GF-D8 (cell line): ENCODE measurements around the gene LRP11.
"Not testable (repeated sequence)": the region's sequence is repeated elsewhere in the genome, so short reads cannot be mapped to it uniquely, and the experiment has no call there.

Experiments
- DNase-seq: peaks from one replicate; lab custom pipeline; 2025; lab: John Stamatoyannopoulos, UW

The LRP11 gene

DNA sequence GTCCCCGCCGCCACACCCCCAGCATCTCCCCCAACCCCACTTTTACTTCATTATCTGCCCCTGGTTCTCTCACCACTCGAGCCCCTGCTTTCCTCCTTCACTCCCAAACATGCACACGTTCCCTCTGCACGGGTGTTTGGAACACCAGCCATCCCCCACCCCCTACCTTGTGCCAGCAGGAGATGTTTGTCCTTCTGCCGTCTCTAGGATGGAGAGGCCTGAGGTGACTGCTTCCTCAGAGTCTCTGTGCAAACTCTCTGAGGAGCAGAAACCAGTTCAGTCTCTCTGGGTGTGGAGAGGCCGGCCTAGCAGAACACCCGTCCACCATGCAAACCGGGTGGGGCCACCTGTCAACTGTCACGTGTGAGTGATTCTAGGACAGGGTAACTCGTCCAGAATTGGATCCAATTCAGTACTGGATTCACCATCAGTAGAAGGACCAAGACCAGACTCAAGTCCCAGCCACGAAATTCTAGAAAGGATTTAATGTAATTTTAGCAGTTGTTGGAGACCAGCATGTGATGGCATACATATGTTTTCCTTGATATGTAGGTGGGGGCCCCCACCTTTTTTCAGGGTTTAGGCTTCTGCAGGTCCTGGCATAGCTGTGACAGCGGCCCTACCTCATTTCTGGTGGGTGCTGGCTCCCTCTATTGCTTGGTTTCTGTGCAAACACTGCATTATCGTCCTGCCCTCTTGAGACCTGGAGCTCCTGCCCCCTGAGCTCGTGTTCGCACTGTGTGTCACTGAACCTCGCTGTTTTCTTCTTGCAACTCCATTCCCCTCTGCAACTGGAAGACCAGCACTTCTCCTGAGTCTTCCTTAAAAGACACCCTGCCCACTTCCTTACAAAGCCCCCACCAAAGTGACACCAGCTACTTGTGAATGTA is 33.9 kb upstream of the LRP11 start, which contains the start of gene RAET1E:
TSS of gene RAET1E (minus strand) at position 259 of the 890 bp plus-strand sequence. CDS start 7,212 bp downstream, outside the sequence.
- no peak for DNase-seq

DNA sequence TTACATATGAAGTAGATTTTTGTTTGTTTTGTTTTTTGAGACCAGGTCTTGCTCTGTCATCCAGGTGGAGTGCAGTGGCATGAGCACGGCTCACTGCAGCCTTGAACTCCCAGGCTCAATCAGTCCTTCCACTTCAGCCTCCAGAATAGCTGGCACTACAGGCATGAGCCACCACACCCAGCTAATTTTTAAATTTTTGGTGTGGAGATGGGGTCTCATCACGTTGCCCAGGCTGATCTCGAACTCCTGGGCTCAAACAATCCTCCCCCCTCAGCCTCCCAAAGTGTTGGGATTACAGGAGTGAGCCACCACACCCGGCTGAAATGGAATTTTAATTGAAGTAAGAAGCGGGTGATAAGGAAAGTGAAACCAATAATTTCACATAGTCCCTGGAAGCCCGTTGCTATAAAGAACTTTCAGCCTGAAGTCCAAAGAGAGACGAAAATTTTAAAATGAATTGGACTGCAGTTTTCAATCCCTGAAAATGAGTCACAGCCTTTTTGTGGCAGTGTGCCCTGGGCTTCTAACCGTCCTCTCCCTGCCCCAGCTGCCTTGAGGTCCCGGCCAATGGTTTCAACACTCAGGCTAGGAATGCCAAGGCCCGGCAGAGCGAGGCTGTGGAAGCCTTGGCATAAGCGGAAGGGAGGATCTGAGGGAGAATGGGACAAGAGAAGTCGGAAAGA is 33.0 kb upstream of the LRP11 start:
- DNase-seq: no peak

DNA sequence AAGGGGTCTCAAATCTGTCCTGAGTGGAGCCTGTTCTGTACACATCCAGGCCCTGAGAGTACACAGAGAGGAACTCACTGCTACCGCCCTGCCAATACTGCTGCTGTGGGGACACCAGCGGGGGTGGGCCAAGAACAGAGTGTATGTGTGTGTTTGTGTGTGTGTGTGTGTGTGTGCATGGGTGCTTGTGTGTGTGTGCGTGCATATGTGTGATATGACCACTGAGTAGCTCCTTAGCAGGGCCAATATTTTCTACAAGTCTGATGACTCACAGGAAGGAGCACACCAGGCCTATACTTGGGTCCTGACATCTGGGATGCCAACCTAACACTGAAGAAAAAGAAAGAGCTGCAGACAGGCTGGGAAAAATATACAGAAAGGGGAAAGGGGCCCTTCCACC is 32.3 kb upstream of the LRP11 start:
- no peak for DNase-seq

DNA sequence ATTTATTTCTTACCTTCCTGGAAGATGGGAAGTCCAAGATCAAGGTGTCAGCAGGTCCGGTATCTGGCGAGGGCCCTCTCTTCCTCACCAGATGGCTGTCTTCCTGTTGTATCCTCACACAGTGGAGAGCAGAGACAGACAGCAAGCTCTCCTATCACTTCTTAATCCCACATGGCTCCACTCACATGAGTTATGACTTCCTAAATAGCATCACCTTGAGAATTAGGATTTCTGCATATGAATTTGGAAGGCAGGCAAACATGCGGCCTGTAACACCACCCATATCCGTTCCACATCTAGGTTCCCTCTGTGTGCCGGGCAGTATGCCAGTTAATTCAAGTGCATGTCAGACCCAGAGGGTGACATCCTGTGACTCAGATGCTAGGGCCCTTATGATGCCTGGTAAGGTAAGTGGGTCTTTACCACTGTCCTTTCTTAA is 31.7 kb upstream of the LRP11 start:
- DNase-seq: no peak

DNA sequence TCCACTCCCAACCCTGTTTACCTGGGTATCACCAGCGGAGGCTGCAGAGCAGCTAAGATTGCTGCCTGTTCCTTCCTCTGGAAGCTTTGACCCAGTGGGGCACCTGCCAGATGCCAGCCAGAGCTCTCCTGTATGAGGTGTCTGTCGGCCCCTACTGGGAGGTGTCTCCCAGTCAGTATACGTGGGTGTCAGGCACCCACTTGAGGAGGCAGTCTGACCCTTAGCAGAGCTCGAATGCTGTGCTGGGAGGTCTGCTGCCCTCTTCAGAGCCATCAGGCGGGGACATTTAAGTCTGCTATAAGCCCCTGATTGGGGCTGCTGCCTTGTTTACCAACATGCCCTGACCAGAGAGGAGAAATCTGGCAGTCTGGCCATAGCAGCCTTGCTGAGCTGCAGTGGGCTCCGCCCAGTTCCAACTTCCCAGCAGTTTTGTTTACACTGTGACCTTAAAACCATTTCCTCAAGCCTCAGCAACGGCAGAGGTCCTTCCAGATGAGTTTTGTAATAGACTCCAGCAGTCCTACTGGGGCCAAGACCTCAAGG is 31.0 kb upstream of the LRP11 start:
- no peak for DNase-seq

DNA sequence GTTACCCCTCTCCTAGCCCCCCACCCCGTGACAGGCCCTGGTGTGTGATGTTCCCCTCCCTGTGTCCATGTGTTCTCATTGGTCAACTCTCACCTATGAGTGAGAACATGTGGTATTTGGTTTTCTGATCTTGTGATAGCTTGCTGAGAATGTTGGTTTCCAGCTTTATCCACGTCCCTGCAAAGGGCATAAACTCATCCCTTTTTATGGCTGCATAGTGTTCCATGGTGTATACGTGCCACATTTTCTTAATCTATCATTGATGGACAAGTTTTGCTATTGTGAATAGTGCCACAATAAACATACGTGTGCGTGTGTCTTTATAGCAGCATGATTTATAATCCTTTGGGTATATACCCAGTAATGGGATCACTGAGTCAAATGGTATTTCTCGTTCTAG is 27.7 kb upstream of the LRP11 start:
- not testable (repeated sequence) for DNase-seq

DNA sequence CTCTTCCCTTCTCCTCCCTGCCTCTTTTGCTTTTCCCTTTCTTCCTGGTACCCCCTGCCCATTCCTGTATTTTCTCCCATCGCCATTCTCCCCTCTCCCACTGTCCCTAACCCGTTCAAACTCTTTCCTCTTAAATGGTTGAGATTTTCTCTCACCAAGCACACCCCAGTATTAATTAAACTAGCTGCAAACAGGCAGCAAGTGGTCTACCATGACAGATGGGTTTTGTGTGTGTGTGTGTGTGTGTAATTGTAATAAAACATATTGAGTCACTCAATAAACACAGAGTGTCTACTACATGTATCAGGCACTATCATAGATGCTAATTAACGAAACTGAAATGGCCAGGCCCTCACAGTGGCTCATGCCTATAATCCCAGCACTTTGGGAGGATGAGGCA is 27.1 kb upstream of the LRP11 start:
- DNase-seq: no peak

DNA sequence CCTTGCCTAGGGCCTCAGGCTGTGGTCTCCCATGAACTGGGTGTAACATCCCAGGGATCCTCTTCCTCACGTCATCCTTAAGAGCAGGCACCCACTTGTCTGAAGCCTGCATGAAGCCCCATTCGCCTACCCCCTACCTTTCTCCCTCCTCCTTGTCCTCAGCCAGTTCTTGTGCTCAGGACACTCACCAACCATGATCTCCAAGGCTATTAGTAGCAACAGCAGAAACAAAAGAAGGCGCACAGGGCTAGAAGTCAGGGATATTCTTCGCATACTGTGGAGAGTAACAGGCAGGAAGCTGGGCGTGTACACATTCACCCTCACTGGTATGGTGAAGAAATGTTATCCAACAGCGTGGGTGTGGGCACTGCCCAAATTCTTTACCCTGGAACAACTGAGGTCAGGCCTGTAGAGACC is 26.5 kb upstream of the LRP11 start:
- no peak for DNase-seq

DNA sequence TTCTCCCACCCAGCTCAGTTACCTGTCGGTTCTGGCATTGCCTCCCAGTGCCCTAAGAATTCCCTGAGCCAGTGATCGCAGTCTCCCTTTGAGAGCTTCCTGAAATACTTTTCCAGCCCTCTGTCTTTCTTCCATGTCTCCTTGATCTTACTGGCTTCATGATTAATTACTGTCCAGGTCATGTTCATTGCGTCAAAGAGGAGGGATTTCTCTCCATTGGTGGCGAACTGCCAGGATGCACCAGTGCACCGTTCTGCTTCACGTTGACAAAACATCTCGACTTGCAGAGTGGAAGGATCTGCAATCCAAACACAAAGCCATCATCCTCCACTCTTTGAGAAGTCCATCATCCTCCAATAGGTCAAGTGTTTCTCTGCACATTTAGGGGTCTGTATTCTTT is 25.2 kb upstream of the LRP11 start:
- no peak for DNase-seq

DNA sequence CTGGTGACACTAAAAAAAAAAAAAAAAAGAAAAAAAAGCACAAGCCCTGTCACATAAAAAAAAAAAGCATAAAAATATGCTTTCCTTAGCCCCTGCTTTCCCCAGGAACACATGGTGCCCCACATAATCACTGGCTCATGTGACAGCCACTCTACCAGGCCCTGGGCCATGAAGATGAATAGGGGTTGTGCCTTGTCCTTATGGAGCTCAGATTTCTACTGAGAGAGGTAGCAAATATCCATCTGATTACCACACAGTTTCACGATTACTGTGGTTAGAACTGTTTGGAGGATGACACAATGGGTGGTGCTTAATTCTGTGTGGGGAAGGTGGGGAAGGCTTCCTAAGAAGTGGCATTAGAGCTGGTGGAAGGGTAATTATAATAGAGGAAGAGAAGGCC is 24.5 kb upstream of the LRP11 start:
- no peak for DNase-seq

DNA sequence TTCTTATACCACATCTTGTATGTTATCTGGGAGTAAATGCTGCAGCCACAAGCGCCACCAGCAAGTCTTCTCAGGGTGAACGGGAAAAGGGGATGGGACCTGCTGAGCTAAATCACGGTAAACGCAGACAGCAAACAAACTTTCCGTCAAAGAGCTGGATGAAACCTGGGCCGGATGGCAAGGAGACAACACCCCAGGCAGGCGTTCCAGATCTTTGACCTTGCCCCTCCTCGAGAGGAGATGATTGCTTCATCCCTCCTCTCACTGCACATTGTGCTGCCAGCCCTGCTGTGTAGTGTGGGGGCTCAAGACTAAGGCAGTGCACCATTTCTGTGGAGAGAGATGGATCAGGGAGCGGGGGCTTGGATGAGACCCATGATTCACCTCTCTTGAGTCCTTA is 23.9 kb upstream of the LRP11 start:
- DNase-seq: no peak

DNA sequence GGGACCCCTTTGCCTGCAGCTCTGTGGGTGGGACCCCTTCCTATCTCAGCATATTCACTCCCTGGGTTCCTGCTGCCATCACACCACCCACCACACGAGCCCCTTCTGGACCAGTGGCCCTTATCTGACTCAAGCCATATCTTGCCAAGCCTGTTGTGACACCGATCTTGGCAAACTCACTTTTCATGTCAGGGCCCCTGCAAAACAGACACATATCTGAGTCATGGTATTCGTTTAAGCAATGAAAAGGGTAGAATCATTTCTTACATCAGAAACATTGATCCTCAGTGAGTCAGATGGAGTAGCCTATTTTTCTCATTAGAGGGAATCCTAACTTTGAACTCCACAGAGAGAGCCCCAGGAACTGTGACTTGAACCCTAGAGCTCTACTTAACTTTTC is 23.2 kb upstream of the LRP11 start:
- DNase-seq: no peak

DNA sequence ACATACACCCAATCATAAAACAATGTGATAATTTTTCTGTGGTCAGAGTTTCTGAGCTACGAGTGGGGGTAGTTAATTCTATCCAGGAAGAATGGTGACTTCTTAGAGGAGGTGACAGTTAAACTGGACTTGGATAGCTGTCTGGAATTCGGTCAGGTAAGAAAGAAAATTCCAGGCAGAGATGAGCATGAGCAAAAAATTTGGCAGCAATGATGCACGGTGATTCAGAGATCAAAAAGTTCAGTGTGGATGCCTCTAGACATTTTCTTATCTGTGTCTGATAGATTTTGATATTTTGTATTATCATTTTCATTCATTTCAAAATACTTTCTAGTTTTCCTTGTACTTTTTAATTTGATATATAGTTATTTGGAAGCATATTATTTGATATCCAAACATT is 21.7 kb upstream of the LRP11 start:
- no peak for DNase-seq

DNA sequence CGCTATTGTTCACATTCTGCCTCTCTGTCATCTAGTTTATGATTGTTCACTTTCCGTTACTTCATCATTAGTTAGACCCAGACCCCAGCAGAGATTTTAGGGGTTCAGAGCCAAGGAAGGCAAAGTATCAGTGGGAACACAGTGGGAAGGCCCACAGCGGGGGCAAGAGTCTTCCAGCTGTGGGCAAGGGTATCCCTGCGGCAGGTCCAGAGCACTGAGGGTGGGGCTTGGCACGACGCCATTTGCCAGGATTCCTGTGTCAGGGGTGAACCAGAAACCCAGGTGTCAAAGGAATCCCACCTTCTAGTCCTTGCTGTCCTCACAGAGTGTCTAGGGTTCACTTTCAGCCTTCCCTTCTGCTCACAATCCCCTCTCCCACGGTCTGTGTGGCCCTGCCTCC is 20.5 kb upstream of the LRP11 start:
- DNase-seq: no peak

DNA sequence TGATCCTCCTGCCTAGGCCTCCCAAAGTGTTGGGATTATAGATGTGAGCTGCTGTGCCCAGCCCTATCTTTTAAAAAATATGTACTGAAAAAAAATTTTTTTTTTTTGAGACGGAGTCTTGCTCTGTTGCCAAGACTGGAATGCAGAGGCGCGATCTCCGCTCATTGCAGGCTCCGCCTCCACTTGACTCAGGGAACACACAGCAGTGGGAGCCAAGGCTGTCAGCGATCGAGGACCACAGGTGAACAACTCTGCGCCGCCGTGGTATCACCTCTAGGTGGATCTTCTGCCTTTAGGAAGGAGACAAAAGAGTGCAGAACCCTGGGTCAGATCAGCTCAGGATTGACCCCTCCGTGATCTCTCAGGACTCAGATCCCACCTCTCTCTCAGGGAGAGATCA is 20.1 kb upstream of the LRP11 start:
- DNase-seq: no peak

DNA sequence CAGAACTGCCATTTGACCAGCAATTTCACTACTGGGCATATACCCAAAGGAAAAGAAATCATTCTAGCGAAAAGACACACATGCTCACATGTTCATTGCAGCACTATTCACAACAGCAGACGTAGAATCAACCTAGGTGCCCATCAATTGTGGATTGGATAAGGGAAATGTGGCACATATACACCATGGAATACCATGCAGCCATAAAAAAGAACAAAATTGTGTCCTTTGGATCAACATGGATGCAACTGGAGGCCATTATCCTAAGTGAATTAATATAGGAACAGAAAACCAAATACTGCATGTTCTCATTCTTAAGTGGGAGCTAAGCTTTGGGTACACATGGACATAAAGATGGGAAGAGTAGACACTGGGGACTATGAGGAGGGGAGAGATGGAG is 17.7 kb upstream of the LRP11 start:
- no peak for DNase-seq

DNA sequence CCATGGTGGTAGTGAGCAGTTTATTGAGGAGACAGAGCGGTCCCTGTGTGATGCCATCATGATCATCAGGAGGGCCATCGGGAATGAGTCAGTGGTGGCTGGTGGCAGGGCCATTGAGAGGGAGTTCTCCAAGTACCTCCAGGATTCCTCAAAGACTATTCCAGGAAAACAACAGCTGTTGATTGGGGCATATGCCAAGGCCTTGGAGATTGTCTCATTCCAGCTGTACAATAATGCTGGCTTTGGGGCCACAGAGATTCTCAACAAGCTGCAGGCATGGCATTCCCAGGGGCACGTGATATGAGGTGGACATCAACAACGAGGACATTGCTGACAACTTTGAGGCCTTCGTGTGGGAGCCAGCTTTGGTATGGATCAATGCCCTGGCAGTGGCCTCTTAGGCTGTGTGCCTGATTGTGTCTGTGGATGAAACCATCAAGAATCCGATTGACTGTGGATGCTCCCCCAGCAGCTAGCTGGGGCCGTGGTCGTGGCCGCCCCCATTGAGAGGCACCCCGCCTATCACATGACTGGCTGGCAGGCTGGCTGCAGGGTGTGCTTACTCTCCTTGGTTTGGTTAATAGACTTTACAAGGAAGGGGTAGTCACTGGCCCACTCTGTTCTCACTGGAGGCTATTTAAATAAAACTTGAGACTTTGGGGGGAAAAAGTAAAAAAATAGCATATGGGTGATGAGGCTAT is 17.1 kb upstream of the LRP11 start:
- no peak for DNase-seq

DNA sequence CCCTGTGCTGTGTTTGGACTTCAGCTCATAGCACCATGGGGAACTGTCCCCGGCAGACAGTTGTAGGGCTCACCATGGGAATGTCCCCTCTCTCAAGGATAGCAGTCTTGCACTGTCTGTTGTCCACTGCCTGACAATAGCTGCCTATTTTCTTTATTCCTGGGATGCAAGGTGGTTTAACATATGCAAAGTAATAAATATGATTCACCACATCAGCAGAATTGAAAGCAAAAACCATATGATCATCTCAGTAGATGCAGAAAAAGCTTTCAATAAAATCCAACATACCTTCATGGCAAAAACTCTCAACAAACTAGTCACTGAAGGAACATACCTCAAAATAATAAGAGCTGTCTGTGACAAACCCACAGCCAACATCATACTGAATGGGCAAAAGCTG is 13.5 kb upstream of the LRP11 start:
- no peak for DNase-seq

DNA sequence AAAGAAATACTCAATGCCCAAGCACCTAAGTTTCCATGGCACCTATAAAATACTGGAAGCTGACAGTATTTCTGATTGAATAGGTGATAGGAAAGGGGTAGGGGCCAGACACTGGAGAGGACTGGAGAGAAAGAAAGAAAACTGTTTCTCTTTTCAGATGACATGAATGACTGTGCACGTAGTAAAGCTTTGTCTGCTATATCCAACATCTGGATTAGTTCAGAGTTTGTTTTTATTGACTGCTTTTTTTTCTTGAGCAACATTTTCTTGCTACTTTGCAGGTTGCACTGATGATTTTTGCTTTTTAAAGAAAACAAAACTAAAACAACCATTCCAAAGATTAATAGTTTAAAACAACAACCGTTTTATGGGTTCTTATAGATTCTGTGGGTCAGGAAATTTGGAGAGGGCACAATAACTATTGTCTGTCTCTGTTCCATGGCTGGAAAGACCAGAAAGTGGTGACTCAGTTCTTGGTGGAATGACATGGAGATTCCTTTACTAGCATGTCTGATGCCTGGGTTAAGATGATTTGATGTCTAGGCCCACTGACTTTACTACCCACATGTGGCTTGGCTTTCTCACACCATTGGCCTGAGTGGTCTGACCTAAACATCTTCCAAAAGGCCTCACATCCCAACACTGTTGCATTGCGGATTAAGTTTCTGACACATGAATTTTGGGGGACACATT is 12.2 kb upstream of the LRP11 start:
- DNase-seq: no peak

DNA sequence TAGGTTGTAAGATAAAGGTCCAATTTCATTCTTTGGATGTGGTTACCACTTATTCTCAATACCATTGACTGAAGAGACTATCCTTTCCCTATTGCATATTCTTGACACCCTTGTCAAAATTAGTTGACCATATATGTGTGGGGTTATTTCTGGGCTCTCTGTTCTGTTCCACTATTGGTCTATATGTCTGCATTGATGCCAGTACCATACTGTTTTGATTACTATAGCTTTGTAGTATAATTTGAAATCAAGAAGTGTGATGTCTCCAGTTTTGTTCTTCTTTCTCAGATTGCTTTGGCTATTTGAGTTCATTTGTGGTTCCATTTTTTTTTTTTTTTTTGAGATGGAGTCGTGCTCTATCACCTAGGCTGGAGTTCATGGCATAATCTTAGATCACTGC is 8.1 kb upstream of the LRP11 start:
- no peak for DNase-seq

DNA sequence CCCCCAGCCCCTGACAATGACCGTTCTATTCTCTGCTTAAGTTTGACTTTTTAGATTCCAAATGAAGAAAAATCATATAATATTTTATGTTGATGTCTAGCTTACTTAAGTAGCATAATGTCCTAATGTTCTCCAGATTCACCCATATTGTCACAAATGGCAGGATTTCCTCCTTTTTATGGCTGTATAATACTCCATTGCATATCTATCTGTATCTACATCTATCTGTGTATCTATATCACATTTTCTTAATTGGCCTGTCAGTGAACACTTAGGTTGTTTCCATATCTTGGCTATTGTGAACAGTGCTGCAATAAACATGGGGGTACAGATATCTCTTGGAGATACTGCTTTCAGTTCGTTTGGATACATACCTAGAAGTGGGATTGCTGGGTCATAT is 7.0 kb upstream of the LRP11 start:
- no peak for DNase-seq
